Left colon (tissue), 2 donors: Measurements from ENCODE around the gene PTBP1. TPM values are rescaled to one million over a fixed set of nuclear protein-coding genes. Genes with fewer than 3 reads are reported as not detected.
A peak's percentile ranks its signal among the peaks of the same experiment; 100 is the strongest.

Source experiments
- ATAC-seq: fragments of 200-7000 bp; cut with Tn5 transposase; one replicate; pipeline ENCODE4 v1.9.1; 2020; ENCODE audit warnings: mild to moderate bottlenecking, moderate library complexity
- DNase-seq, 2 donors: peaks; one replicate each; pipeline ENCODE4 v3.0.0-alpha.2; 2020
- intact Hi-C, 2 donors: fragments of 100-400 bp; cut with DNase I in 1 of 2; cut with micrococcal nuclease in 1 of 2; formaldehyde crosslinking; loops; one replicate each; pipeline versions ENCODE4 v1.11.2 to v1.14.0; 2022; cut with DNase I, micrococcal nuclease
- total RNA-seq, 2 donors: library from RNA; stranded (reverse); fragmentation: NEBNext Ultra II Directional; extraction: Animal tissue kit (Norgen Biotek cat#: 25700); gene quantifications; one replicate each; pipeline ENCODE4 v1.2.1, GENCODE V29; 2021
- donor health status: DM: no; HTN: no; CAD: no.
- donor health status: DM: yes; HTN: yes; CAD: no.

PTBP1 gene
- total RNA-seq, 2 donors from 2014 or later: 253 to 306 TPM

DNA sequence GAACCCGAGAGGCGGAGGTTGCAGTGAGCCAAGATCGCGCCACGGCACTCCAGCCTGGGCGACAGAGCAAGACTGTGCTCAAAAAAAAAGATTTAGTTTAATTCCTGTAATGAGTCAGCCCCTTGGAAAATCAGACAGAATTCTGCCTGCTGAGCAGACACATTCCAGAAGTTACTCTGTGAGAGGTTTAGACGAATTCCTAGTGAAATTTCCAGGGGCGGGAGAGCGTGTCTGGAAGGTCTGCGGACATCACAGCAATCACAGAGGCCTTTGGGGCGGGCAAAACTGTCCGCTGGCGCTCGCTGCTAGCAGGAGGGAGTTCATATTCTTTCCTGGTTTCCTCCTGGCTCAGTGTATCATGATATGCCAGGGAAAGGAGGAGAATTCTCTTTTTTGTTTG is 28.8 kb upstream of the PTBP1 start:
- intact Hi-C loops: loop anchor here in 1 of 2 donors (10.0 kb wide), 1 partner anchor 216 kb away; the partner anchor contains the start of gene WDR18
- ATAC-seq: no peak
- no peak for DNase-seq

DNA sequence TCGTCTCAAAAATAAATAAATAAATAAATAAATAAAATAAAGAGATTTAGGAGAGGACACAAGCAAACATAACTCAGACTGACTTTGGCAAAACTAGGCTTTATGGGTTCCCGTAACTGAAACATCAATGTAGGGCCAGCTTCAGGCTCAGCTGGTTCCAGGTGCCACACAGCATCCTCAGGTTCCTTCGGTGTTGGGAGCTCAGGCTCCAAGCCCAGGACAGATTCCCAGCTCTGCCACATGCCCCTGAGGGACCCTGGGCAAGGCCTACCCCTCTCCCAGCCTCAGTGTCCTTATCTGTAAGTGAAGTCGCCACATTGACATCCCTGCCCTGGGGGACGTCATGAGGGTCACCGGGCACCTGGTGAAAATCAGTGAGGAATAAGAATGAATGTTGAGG is 27.6 kb upstream of the PTBP1 start:
- intact Hi-C loops: loop anchor here in 1 of 2 donors (5.0 to 10.0 kb wide), 2 partner anchors 153 to 215 kb away; partner anchors contain the start of gene WDR18
- DNase-seq: no peak

DNA sequence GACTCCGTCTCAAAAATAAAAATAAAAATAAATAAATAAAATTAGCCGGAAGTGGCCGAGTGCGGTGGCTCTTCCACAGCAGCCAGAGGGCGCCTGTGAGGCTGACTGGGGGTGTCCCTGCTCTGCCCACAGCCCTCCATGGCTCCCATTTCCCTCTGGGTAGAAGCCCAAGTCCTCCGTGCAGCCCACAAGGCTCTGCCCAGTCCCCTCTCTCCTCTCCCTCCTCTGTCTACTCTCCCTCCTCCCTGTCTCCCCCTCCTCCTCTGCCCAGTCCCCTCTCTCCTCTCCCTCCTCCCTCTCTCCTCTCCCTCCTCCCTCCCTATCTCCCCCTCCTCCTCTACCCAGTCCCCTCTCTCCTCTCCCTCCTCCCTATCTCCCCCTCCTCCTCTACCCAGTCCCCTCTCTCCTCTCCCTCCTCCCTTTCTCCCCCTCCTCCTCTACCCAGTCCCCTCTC is 25.9 kb upstream of the PTBP1 start:
- ATAC-seq (peak; percentile 31), DNase-seq (no peak)
- intact Hi-C loops: loop anchor here in 1 of 2 donors (5.0 kb wide), 1 partner anchor 151 kb away; no protein-coding TSS in a partner anchor

More for the DNA sequence above, 27.6 kb upstream of the PTBP1 start:
- ATAC-seq: no peak

DNA sequence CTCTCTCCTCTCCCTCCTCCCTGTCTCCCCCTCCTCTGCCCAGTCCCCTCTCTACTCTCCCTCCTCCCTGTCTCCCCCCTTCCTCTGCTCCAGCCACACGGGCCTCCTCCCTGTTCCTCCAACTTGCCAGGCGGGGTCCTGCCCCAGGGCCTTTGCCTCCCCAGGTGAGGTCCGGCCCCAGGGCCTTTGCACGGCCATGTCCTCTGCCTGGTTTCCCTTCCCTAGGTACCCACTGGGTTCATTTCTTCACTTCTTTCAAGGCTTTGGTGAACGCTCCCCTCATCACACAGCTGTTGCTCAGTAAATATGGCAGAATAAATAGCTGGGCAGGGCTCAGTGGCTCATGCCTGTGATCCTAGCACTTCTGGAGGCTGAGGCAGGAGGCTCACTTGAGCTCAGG is 25.2 kb upstream of the PTBP1 start:
- intact Hi-C loops: loop anchor here in 1 of 2 donors (5.0 kb wide), 1 partner anchor 150 kb away; no protein-coding TSS in a partner anchor
- ATAC-seq (no peak), DNase-seq (no peak)

DNA sequence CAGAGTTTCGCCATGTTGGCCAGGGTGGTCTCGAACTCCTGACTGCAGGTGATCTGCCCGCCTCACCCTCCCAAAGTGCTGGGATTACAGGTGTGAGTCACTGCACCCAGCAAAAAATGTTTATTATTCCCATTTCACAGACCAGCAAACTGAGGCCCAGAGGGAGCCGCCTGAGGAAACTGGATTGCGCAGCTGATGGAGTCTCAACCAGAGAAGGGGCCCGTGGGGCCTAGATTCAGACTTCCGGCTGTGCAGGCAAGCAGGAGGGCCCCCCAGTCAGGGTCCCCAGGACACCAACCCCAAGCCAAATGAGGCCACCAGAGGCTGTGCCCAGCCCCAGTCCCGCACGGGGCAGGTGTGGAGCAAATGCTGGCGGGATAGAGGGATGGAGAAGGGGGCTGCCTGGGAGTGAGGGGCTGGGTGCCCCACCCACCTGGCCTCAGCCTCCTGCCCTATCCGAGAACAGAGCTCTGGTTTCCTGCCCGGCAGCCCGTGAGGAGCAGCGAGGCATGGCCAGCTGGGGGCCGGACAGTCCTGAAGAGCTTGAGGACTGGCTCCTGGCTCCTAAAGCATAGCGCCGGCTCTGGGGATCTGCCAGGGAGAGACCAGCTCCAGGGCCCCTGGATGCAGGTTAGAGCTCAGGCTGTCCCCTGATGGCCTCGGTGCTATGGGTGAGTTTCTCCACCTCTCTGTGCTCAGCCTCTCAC is 24.4 kb upstream of the PTBP1 start:
- ATAC-seq (no peak), DNase-seq (no peak)
- intact Hi-C loops: loop anchor here in 1 of 2 donors (5.0 kb wide), 1 partner anchor 149 kb away; no protein-coding TSS in a partner anchor

DNA sequence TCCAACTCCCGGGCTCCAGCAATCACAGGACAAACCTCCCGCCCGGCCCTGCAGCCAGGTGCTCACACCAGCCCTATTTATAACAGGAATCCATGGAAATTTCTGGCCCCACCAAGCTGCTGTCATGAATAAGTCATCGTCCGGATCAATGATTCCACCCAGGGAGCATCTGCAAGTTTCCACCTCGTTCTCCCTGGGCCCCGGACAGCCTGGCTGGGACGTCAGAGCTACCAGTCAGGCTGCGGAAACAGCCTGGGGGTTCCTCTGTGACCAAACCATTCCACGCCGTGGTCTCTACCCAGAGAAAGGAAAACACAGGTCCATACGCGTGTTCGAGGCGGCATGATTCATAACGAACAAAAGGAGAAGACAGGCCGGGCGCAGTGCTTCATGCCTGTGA is 20.7 kb upstream of the PTBP1 start:
- intact Hi-C loops: no loop called here
- no peak for ATAC-seq
- DNase-seq: no peak

DNA sequence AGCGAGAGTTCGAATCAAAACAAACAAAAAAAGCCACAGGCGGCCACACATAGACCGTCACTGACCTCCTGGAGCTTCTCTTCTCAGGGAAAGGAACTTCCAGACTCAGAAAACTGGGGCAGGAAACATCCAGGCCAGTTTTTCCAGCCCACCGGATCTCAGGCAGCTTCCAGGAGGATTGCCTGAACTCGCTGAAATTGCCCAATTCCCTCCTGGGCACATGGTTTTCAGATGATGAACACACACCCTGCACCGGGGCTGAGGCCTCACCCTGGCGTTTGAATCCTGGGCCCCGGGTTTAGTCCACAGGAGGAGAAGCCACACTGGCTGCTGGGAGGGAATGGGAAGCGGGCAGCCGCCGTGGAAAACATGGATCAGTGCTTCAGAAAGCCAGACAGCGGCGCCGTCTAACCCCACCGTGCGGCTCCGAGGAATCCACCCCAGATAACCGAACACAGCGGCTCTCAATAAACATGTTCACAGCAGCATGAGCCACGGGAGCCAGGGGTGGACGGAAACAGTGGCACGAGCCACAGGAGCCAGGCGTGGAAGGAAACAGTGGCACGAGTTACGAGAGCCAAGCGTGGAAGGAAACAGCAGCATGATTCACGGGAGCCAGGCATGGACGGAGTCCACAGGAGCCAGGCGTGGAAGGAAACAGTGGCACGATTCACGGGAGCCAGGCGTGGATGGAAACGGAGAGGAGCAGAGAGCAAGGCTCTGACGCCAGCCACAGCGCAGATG is 18.2 kb upstream of the PTBP1 start:
- ATAC-seq (no peak), DNase-seq (no peak)
- intact Hi-C loops: no loop called here

DNA sequence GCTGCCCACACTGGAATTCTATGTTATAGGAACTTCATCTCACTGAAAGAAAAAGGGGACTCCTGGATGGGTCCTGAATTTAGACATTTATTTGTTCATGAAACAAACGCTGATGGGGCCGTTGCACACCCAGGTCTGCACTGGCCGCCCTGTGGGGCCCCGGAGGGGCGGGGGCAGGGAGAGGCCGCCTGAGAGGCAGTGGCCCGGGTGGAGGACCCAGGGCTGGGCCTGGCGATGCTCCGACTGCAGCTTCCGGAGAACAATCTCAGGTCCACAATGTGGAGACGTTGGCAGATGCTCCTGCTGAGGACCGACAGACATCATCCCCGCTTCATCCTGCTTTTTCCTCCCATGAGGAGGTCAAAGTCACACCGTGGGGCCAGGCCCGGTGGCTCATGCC is 16.3 kb upstream of the PTBP1 start:
- intact Hi-C loops: no loop called here
- ATAC-seq: no peak
- DNase-seq: no peak

DNA sequence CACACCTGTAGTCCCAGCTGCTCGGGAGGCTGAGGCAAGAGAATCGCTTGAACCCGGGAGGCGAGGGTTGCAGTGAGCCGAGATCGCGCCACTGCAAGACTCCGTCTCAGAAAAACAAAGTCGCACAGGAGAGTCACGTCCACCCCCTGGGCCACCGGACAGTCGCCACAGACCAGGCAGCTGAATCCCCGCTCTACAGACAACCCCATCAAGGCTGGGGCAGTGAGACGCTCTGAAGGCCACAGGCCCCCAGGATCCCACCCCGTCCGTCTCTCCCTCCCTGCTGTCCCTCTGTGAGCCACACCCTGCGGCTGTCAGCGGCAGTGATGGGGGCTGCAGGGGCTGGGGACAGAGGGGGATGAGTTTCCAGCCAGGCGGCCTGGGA is 15.5 kb upstream of the PTBP1 start:
- intact Hi-C loops: no loop called here
- DNase-seq (no peak), ATAC-seq (no peak)

DNA sequence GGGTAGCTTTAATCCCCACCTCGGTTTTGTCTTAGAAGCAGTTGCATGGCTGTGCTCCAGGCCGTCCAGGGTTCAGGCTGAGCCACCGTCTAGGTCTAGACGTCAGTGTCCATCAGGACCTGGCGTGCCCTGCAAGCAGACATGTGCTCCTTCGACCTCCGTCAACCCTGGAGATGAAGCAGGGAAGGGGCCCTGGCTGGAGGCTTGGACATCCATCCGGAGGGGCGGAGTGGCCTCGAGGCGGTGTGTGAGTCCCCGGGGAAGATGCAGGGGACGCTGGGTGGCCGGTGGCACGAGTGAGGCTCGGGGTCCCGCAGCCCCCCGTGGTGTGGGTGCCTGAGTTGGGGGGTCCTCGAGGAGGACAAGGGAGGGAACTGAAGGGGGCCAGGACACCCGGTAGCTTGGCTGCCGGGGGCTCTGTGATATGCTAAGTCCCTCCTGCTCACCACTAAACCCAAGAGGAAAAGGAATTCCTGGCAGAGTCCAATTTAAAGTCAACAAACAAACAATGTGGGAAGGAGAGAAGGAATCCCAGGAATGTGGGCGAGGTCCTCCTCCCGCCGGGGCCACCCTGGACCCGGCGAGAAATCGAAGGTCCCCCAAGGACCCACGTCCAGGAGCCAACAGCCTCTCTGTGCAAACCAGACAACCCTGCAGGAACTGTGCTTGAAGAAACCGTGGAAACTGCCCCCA is 14.9 kb upstream of the PTBP1 start:
- ATAC-seq (peak; percentile 70), DNase-seq (no peak)
- intact Hi-C loops: no loop called here

DNA sequence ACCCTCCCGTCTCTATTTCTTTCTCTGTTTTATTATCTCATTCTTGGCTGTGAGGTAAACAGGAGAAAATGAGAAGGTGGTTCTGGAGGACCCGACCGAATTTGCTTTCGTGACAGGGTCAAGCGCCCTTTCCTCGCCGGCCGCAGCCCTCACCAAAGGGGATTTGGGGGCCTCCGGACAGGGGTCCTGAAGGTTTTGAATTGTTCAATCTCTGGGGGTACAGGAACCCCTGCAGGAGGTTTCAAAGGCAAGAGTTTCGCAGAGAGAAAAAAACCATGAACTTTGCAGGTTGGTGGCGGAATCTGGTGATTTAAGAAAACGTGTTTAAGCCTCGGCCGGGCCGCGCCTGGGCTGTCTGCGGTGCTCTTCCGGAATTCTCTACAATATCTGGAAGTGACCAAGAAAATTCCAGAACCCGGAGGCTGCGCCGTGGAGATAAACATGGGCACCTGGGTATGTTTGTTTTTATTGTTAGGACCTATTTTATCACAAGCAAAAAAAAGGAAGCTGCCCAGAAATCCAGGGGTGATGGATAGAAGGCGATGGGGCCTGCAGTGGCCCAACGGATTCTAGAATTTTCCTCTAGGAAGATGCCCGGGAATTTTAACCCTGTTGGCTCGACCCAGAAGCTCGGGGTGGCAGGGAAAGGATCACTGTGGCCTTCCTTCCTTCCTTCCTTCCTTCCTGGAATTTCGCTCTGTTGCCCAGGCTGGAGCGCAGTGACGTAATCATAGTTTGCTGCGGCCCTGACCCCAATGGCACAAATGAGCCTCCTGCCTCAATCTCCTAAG is 14.2 kb upstream of the PTBP1 start:
- DNase-seq: no peak
- intact Hi-C loops: no loop called here
- ATAC-seq: no peak

DNA sequence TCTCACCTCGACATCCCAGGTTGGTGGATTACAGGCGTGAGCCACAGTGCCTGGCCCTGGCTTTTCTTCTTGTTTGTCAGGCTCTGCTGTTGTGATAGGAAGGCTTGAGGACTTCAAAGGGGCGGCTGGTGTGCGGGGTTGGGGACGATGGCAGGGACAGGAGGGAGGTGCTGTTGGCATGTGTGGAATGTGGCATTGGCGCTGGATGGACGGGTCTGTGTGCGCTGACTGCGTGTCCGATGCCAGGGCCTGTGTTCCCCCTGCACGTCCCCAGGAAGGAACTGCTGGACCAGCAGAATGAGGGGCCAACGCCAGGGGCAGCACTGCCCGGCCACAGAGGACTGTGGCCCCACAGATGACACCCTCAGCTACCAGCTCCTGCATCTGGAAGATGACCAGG is 12.7 kb upstream of the PTBP1 start:
- DNase-seq: no peak
- ATAC-seq: no peak
- intact Hi-C loops: no loop called here

DNA sequence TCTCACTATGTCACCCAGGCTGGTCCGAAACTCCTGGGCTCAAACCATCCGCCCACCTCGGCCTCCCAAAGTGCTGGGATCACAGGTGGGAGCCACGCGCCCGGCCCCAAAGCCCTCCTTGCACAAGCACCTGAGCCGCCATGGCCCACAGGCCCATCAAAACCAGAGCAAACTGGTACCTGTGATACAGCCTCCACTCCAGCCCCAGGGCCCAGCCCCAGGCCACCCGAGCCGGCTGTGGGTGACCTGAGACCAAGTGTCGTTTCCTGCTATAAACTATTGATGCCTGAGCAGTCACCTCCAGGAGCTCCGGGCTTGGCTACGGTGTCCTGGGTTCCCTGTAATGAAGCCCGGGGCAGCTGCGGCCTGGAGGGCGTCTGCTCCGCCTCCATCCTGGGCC is 9.7 kb upstream of the PTBP1 start:
- intact Hi-C loops: no loop called here
- no peak for ATAC-seq
- no peak for DNase-seq

DNA sequence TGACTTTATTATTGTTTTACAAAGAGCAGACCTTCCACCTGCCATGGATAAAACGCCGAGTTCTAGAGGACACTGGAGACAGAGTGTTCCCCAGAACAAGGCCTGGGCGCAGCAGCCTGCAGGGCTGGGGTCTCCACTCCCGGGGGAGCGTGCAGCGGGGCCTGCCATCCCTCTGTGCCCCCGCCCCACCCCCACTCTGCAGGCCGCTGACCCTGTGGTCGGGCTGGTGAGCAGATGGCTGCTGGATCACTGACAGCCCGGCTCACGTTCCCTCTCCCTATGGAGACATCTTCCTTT is 8.6 kb upstream of the PTBP1 start:
- intact Hi-C loops: no loop called here
- ATAC-seq (no peak), DNase-seq (no peak)

DNA sequence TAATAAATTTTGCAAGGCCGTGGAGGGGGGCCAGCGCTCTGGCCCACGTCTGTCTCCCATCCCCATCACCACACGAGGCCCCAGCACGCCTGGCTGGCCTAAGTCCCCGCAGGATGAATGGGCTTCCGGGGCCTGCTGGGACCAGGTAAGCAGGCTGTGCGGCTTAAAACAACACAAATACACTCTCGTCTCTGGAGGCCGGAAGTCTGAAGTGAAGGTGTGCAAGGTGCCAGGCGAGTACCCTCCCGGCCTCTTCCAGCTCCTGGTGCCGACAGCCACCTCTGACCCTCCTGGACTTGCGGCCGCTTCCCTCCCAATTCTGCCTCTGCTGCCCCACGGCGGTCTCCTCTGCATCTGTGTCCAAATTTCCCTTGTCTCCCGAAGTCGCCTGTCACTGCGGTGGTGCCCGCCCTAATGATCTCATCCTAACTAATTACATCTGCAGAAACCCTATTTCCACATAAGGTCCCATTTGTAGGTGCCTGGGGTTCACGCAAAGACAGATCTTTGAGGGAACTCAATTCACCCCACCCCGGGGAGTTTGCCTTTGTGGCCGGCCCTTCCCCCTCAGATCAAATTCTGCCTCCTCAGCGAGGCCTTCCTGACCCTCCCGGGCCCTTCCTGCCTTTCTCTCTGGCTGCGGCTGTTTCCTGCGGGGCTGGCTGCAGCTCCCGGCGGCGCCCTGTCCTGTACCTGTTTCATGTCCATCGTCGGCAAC is 8.1 kb upstream of the PTBP1 start:
- ATAC-seq: no peak
- no peak for DNase-seq

DNA sequence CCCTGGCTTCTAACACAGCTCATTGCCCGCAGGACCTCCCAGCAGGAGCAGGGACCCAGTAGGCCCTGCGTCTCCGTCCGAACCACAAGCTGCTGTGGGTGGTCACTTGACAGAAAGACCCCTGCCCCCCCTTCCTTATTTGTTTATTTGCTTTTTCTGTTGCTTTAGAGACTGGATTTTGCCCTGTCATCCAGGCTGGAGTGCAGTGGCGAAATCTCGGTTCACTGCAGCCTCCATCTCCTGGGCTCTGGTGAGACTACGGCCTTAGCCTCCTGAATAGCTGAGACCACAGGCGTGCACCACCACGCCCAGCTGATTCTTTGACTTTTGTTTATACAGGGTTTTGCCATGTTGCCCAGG is 7.6 kb upstream of the PTBP1 start:
- DNase-seq (no peak), ATAC-seq (peak; percentile 47)
- intact Hi-C loops: no loop called here

More for the DNA sequence above, 8.1 kb upstream of the PTBP1 start:
- intact Hi-C loops: no loop called here

DNA sequence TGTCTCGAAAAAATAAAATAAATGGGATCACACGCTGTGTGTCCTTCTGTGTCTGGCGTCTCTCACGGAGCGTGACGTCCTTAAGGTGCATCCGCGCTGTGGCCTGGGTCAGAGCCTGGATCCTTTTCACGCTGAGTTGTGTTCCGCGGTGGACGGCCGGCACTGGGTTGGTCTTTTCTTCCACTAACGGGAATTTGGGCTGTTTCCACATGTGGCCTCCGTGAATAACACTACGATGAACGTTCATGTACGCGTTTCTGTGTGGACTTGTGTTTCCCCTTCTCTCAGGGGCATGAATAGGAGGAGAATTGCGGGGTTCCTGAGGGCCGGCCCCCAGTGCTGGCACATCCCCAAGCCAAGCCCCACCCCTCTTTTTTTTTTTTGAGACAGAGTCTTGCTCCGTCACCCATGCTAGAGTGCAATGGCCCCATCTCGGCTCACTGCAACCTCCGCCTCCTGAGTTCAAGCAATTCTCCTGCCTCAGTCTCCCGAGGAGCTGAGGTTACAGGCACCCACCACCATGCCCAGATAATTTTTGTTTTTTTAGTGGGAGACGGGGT is 6.2 kb upstream of the PTBP1 start:
- no peak for DNase-seq
- intact Hi-C loops: no loop called here
- no peak for ATAC-seq
